Measurements from ENCODE around the gene RPS14.
"Not testable (repeated sequence)": the region's sequence is repeated elsewhere in the genome, so short reads cannot be mapped to it uniquely, and the experiment has no call there.

The RPS14 gene

GRCh38 chr5:150443242-150444075 is 6.1 kb downstream of the RPS14 start:
- DNase-seq, result no peak

- no peak for DNase-seq
Observed at GRCh38 chr5:150442699-150443080, 6.8 kb downstream of the RPS14 start.

GRCh38 chr5:150441813-150442698 is 7.5 kb downstream of the RPS14 start:
- no peak for DNase-seq

- DNase-seq, result no peak
Observed at GRCh38 chr5:150440948-150441812, 8.4 kb downstream of the RPS14 start.

- DNase-seq, result no peak
Observed at GRCh38 chr5:150438873-150439546, 10.5 kb downstream of the RPS14 start.

- peak; percentile 90 for DNase-seq
Observed at GRCh38 chr5:150436141-150436680, 13.3 kb downstream of the RPS14 start.

- DNase-seq, result no peak
Observed at GRCh38 chr5:150434464-150434863, 15.1 kb downstream of the RPS14 start.

- no peak for DNase-seq
Observed at GRCh38 chr5:150431574-150431973, 18.0 kb downstream of the RPS14 start.

GRCh38 chr5:150431048-150431447 is 18.5 kb downstream of the RPS14 start:
- no peak for DNase-seq

- no peak for DNase-seq
Observed at GRCh38 chr5:150429410-150429873, 20.1 kb downstream of the RPS14 start.

GRCh38 chr5:150428978-150429377 is 20.6 kb downstream of the RPS14 start:
- DNase-seq, result no peak

GRCh38 chr5:150428106-150428876 is 21.2 kb downstream of the RPS14 start:
- no peak for DNase-seq

- DNase-seq, result not testable (repeated sequence)
Observed at GRCh38 chr5:150426165-150426564, 23.4 kb downstream of the RPS14 start.

- DNase-seq, result no peak
Observed at GRCh38 chr5:150422758-150423157, 26.8 kb downstream of the RPS14 start.

- no peak for DNase-seq
Observed at GRCh38 chr5:150422075-150422474, 27.5 kb downstream of the RPS14 start.

GRCh38 chr5:150419630-150420270 is 29.8 kb downstream of the RPS14 start:
- no peak for DNase-seq

GRCh38 chr5:150413902-150414790 is 35.4 kb downstream of the RPS14 start:
- DNase-seq, result not testable (repeated sequence)

- DNase-seq, result no peak
Observed at GRCh38 chr5:150413176-150413901, 36.2 kb downstream of the RPS14 start.
